Pancreas (tissue), 10 donors: ENCODE results near the gene RSPH1. TPM values are rescaled to one million over a fixed set of nuclear protein-coding genes. Genes with fewer than 3 reads are reported as not detected.

ENCODE experiments used
- ATAC-seq, 4 donors: fragments of 200-7000 bp; cut with Tn5 transposase; one replicate each; pipeline versions ENCODE4 v1.8.0 to v1.9.1; 2020; ENCODE audit warnings: mild to moderate bottlenecking in 4 of 4, moderate library complexity in 4 of 4
- DNase-seq, 6 donors: peaks; one replicate each; pipeline ENCODE4 v3.0.0-alpha.2; 2020
- FAIRE-seq: peaks from 2 replicates; lab custom pipeline; 2012; peaks lifted over from hg19 to GRCh38; lab: Jason Lieb, UNC
- H3K27ac ChIP-seq, 4 donors: fragments of 200-600 bp; sonication (generic); 1 replicate in 3 of 4; 2 replicates in 1 of 4; pipeline versions ENCODE4 v1.5.0 to v1.8.0; 2020
- H3K27me3 ChIP-seq, 4 donors: fragments of 200-600 bp; one replicate each; pipeline ENCODE4 v1.8.0; 2021
- H3K36me3 ChIP-seq, 3 donors: fragments of 200-600 bp; sonication (generic) in 1 of 3; one replicate each; pipeline versions ENCODE4 v1.5.0 to v1.8.0; 2020 to 2021
- H3K4me1 ChIP-seq, 3 donors: fragments of 200-600 bp; one replicate each; pipeline ENCODE4 v1.8.0; 2021
- H3K4me3 ChIP-seq, 4 donors: fragments of 200-600 bp; sonication (generic) in 2 of 4; one replicate each; pipeline versions ENCODE4 v1.5.0 to v1.8.0; 2020 to 2021
- H3K9me3 ChIP-seq, 4 donors: fragments of 200-600 bp; one replicate each; pipeline ENCODE4 v1.8.0; 2021
- CTCF ChIP-seq, 4 donors: fragments of 200-600 bp; sonication (generic) in 3 of 4; IDR thresholded peaks; one replicate each; pipeline versions ENCODE4 v1.5.0 to v1.8.0; 2021; ENCODE audit warnings: antibody characterized with exemption in 4 of 4
- whole genome bisulfite sequencing, 2 donors: extraction: QIAGEN DNeasy Blood & Tissue Kit; methylation state at CpG; one replicate each; pipeline ENCODE4 v1.1.7; 2013; 5-methylcytosine and 5-hydroxymethylcytosine counted together
- intact Hi-C, 3 donors: fragments of 100-400 bp; cut with DNase I; formaldehyde crosslinking; loops; one replicate each; pipeline versions ENCODE4 v1.11.1 to v1.14.2; 2022
- polyA plus RNA-seq, 2 donors: library from polyadenylated mRNA; stranded (reverse); fragments of 200-250 nt; gene quantifications; one replicate each; pipeline ENCODE4 v1.2.3, GENCODE V29; 2013
- total RNA-seq, 6 donors: library from RNA; stranded (reverse); fragmentation: NEBNext Ultra II Directional in 4 of 6; extraction: Animal tissue kit (Norgen Biotek cat#: 25700) in 4 of 6; gene quantifications; one replicate each; pipeline versions ENCODE4 v1.2.1 to v1.2.4, GENCODE V29; 2021 to 2023
- donor health status: healthy with polysubstance abuse.
- donor health status: DM: no; HTN: no; CAD: no; lungs with moderate emphysema.
- donor health status: DM: no; HTN: no; CAD: no.
- donor health status: control.
- donor health status: control.
- donor health status: Bipolar disorder and iron deficiency.
- donor health status: DM: yes; HTN: yes; CAD: no.
- donor health status: DM: no; HTN: no; CAD: no.
- donor health status: DM: no; HTN: no; CAD: no.
- donor health status: DM: yes; HTN: yes; CAD: no.

RSPH1 gene
- total and polyA plus RNA-seq, 8 donors = 0.94 to 5.0 (median 2.1) TPM

- H3K4me1 ChIP-seq = no peaks in the 10 kb centered on the region
- no peaks in the 10 kb centered on the region for H3K36me3 ChIP-seq
- ATAC-seq (peak in 3 of 4 donors; percentile 46 to 87 (median 69)), DNase-seq (peak in 1 of 6 donors; percentile 32), FAIRE-seq (no peak)
- no peak for TF ChIP-seq CTCF (IDR thresholded peaks at IDR 0.05)
- 33 to 35% methylated on average over 7 of the region's 7 CpGs for WGBS, 2 donors
- H3K27me3 ChIP-seq = no peaks in the 10 kb centered on the region
- H3K9me3 ChIP-seq = no peaks in the 10 kb centered on the region
- no peak overlapping the region for H3K27ac ChIP-seq
- intact Hi-C loops = no loop called here
- no peak overlapping the region for H3K4me3 ChIP-seq
These were observed 64.8 kb downstream of the RSPH1 start for GRCh38 chr21:42431196-42431595.

- DNase-seq (no peak), FAIRE-seq (no peak), ATAC-seq (no peak)
- Histone ChIP-seq H3K4me1 (no peaks in the 10 kb centered on the region), H3K9me3 (no peaks in the 10 kb centered on the region), H3K27ac (no peak overlapping the region), H3K36me3 (no peaks in the 10 kb centered on the region), H3K27me3 (no peaks in the 10 kb centered on the region), H3K4me3 (no peak overlapping the region)
- WGBS, 2 donors = 85 to 97% methylated on average over 6 of the region's 6 CpGs
- intact Hi-C loops = no loop called here
- TF ChIP-seq CTCF (IDR thresholded peaks at IDR 0.05) = no peak
These were observed 65.5 kb downstream of the RSPH1 start for GRCh38 chr21:42430521-42430920.

- H3K4me3 ChIP-seq = no peak overlapping the region
- no peaks in the 10 kb centered on the region for H3K27me3 ChIP-seq
- no peaks in the 10 kb centered on the region for H3K36me3 ChIP-seq
- no peak for TF ChIP-seq CTCF (IDR thresholded peaks at IDR 0.05)
- H3K4me1 ChIP-seq = no peaks in the 10 kb centered on the region
- H3K9me3 ChIP-seq = no peaks in the 10 kb centered on the region
- intact Hi-C loops = no loop called here
- DNase-seq (peak in 1 of 6 donors; percentile 12), FAIRE-seq (no peak), ATAC-seq (no peak)
- H3K27ac ChIP-seq = no peak overlapping the region
- 46 to 53% methylated on average over 9 of the region's 9 CpGs for WGBS, 2 donors
These were observed 66.2 kb downstream of the RSPH1 start for GRCh38 chr21:42429856-42430255.

- no peak for TF ChIP-seq CTCF (IDR thresholded peaks at IDR 0.05)
- FAIRE-seq = no peak
- ATAC-seq = no peak
- Histone ChIP-seq H3K36me3 (no peaks in the 10 kb centered on the region), H3K4me1 (no peaks in the 10 kb centered on the region), H3K9me3 (no peaks in the 10 kb centered on the region), H3K27ac (no peak overlapping the region), H3K27me3 (no peaks in the 10 kb centered on the region), H3K4me3 (no peak overlapping the region)
- no peak for DNase-seq
- intact Hi-C loops = no loop called here
- WGBS, 2 donors = 100% methylated on average over 1 of the region's 1 CpG
These were observed 67.0 kb downstream of the RSPH1 start for GRCh38 chr21:42429021-42429420.

- no peak for FAIRE-seq
- H3K9me3 ChIP-seq = no peaks in the 10 kb centered on the region
- H3K27me3 ChIP-seq = no peaks in the 10 kb centered on the region
- no peak for TF ChIP-seq CTCF (IDR thresholded peaks at IDR 0.05)
- no peak for ATAC-seq
- no peak for DNase-seq
- 66 to 76% methylated on average over 10 of the region's 10 CpGs for WGBS, 2 donors
- intact Hi-C loops = no loop called here
- no peaks in the 10 kb centered on the region for H3K4me1 ChIP-seq
- H3K36me3 ChIP-seq = no peaks in the 10 kb centered on the region
- no peak overlapping the region for H3K27ac ChIP-seq
- no peak overlapping the region for H3K4me3 ChIP-seq
These were observed 68.1 kb downstream of the RSPH1 start for GRCh38 chr21:42427809-42428419.
